Effector CD8-positive, alpha-beta T cell (primary cell): ENCODE results near the gene DOK6.
"Not testable (repeated sequence)": the region's sequence is repeated elsewhere in the genome, so short reads cannot be mapped to it uniquely, and the experiment has no call there.

Source experiments
- DNase-seq: peaks from one replicate; lab custom pipeline; 2025; lab: John Stamatoyannopoulos, UW

Gene DOK6

GRCh38 chr18:69813559-69813958 is 412.9 kb downstream of the DOK6 start:
- no peak for DNase-seq

GRCh38 chr18:69814861-69815385 is 414.2 kb downstream of the DOK6 start:
- DNase-seq = no peak

GRCh38 chr18:69817335-69817940 is 416.8 kb downstream of the DOK6 start:
- DNase-seq = no peak

- DNase-seq = no peak
Observed at GRCh38 chr18:69819460-69819859, 418.8 kb downstream of the DOK6 start.

GRCh38 chr18:69820538-69820937 is 419.9 kb downstream of the DOK6 start:
- no peak for DNase-seq

GRCh38 chr18:69830189-69830588 is 429.5 kb downstream of the DOK6 start:
- no peak for DNase-seq

- not testable (repeated sequence) for DNase-seq
Observed at GRCh38 chr18:69834980-69835379, 434.3 kb downstream of the DOK6 start.

GRCh38 chr18:69838003-69838402 is 437.3 kb downstream of the DOK6 start:
- no peak for DNase-seq

- no peak for DNase-seq
Observed at GRCh38 chr18:69838620-69839411, 438.1 kb downstream of the DOK6 start.

- no peak for DNase-seq
Observed at GRCh38 chr18:69839497-69839896, 438.8 kb downstream of the DOK6 start.

- DNase-seq = no peak
Observed at GRCh38 chr18:69840001-69840400, 439.3 kb downstream of the DOK6 start.

- DNase-seq = no peak
Observed at GRCh38 chr18:69840445-69840844, 439.8 kb downstream of the DOK6 start.

GRCh38 chr18:69841117-69841516 is 440.4 kb downstream of the DOK6 start:
- no peak for DNase-seq

- no peak for DNase-seq
Observed at GRCh38 chr18:69843015-69843414, 442.3 kb downstream of the DOK6 start.

GRCh38 chr18:69844656-69845055 is 444.0 kb downstream of the DOK6 start:
- no peak for DNase-seq

- no peak for DNase-seq
Observed at GRCh38 chr18:69845593-69846506, 445.2 kb downstream of the DOK6 start.

- DNase-seq = no peak
Observed at GRCh38 chr18:69853051-69853450, 452.4 kb downstream of the DOK6 start.

- DNase-seq = no peak
Observed at GRCh38 chr18:69854455-69854854, 453.8 kb downstream of the DOK6 start.

GRCh38 chr18:69858897-69859296 is 458.2 kb downstream of the DOK6 start:
- DNase-seq = no peak

- not testable (repeated sequence) for DNase-seq
Observed at GRCh38 chr18:69864802-69865201, 464.1 kb downstream of the DOK6 start.

GRCh38 chr18:69865776-69866175 is 465.1 kb downstream of the DOK6 start:
- DNase-seq = no peak

GRCh38 chr18:69866212-69866611 is 465.5 kb downstream of the DOK6 start:
- DNase-seq = no peak
